Upper lobe of right lung (tissue), 1 donor: Measurements from ENCODE around the gene PEX11A. TPM values are rescaled to one million over a fixed set of nuclear protein-coding genes. Genes with fewer than 3 reads are reported as not detected.

Experiments
- ATAC-seq: fragments of 200-7000 bp; cut with Tn5 transposase; one replicate; pipeline ENCODE4 v1.9.1; 2020; ENCODE audit warnings: mild to moderate bottlenecking, moderate library complexity
- DNase-seq: peaks from one replicate; pipeline ENCODE4 v3.0.0-alpha.2; 2020
- H3K27ac ChIP-seq: fragments of 200-600 bp; one replicate; pipeline ENCODE4 v1.8.0; 2022
- H3K27me3 ChIP-seq: fragments of 200-600 bp; one replicate; pipeline ENCODE4 v1.8.0; 2022; ENCODE audit warnings: mild to moderate bottlenecking
- H3K36me3 ChIP-seq: fragments of 200-600 bp; one replicate; pipeline ENCODE4 v1.8.0; 2022
- H3K4me1 ChIP-seq: fragments of 200-600 bp; one replicate; pipeline ENCODE4 v1.8.0; 2022
- H3K4me3 ChIP-seq: fragments of 200-600 bp; one replicate; pipeline ENCODE4 v1.8.0; 2022; ENCODE audit warnings: mild to moderate bottlenecking
- H3K9me3 ChIP-seq: fragments of 200-600 bp; one replicate; pipeline ENCODE4 v1.8.0; 2022
- CTCF ChIP-seq: fragments of 200-600 bp; IDR thresholded peaks from one replicate; pipeline ENCODE4 v1.8.0; 2022; ENCODE audit warnings: antibody characterized with exemption
- intact Hi-C: fragments of 100-400 bp; cut with DNase I; formaldehyde crosslinking; loops from one replicate; pipeline ENCODE4 v1.11.0; 2022
- total RNA-seq: library from RNA; stranded (reverse); fragmentation: NEBNext Ultra II Directional; extraction: Animal tissue kit (Norgen Biotek cat#: 25700); gene quantifications from one replicate; pipeline ENCODE4 v1.2.1, GENCODE V29; 2021
- donor health status: DM: no; HTN: yes; CAD: no; lungs with severe emphysema.

Gene PEX11A
- total RNA-seq, 1 donor from 2014 or later = 9.1 TPM

GRCh38 chr15:89641053-89641452 lies 49.5 kb downstream of the PEX11A start:
- Histone ChIP-seq H3K27me3 (no peaks in the 10 kb centered on the region), H3K9me3 (no peaks in the 10 kb centered on the region), H3K4me1 (no peaks in the 10 kb centered on the region), H3K36me3 (no peaks in the 10 kb centered on the region), H3K27ac (no peak overlapping the region), H3K4me3 (no peak overlapping the region)
- intact Hi-C loops = no loop called here
- no peak for TF ChIP-seq CTCF
- no peak for DNase-seq
- ATAC-seq = no peak

- Histone ChIP-seq H3K9me3 (no peaks in the 10 kb centered on the region), H3K4me3 (no peak overlapping the region), H3K4me1 (no peaks in the 10 kb centered on the region), H3K36me3 (no peaks in the 10 kb centered on the region), H3K27me3 (no peaks in the 10 kb centered on the region), H3K27ac (no peak overlapping the region)
- ATAC-seq (no peak), DNase-seq (no peak)
- TF ChIP-seq CTCF = no peak
- intact Hi-C loops = no loop called here
Observed at GRCh38 chr15:89640245-89640644, 50.3 kb downstream of the PEX11A start.

- DNase-seq (no peak), ATAC-seq (no peak)
- Histone ChIP-seq H3K36me3 (no peaks in the 10 kb centered on the region), H3K27ac (no peak overlapping the region), H3K9me3 (no peaks in the 10 kb centered on the region), H3K4me1 (no peaks in the 10 kb centered on the region), H3K4me3 (no peak overlapping the region), H3K27me3 (no peaks in the 10 kb centered on the region)
- intact Hi-C loops = no loop called here
- TF ChIP-seq CTCF = no peak
Observed at GRCh38 chr15:89633585-89633984, 57.0 kb downstream of the PEX11A start.

GRCh38 chr15:89632563-89633430 lies 57.8 kb downstream of the PEX11A start:
- Histone ChIP-seq H3K9me3 (no peaks in the 10 kb centered on the region), H3K27ac (no peak overlapping the region), H3K36me3 (no peaks in the 10 kb centered on the region), H3K27me3 (no peaks in the 10 kb centered on the region), H3K4me3 (no peak overlapping the region), H3K4me1 (no peaks in the 10 kb centered on the region)
- no peak for ATAC-seq
- intact Hi-C loops = no loop called here
- DNase-seq = no peak
- TF ChIP-seq CTCF = no peak

- no peak for ATAC-seq
- Histone ChIP-seq H3K36me3 (no peaks in the 10 kb centered on the region), H3K4me1 (no peaks in the 10 kb centered on the region), H3K9me3 (no peaks in the 10 kb centered on the region), H3K27ac (no peak overlapping the region), H3K27me3 (no peaks in the 10 kb centered on the region), H3K4me3 (no peak overlapping the region)
- no peak for TF ChIP-seq CTCF
- intact Hi-C loops = no loop called here
- DNase-seq = no peak
Observed at GRCh38 chr15:89631902-89632264, 58.7 kb downstream of the PEX11A start.

Other genes with a start within 250 kb of the PEX11A start
- gene RHCG, start 194.2 kb downstream of the PEX11A start, total RNA-seq = not detected
- gene TICRR, start 115.3 kb downstream of the PEX11A start, total RNA-seq = 0.09 TPM
- gene KIF7, start 35.3 kb downstream of the PEX11A start, total RNA-seq = 2.1 TPM
- gene PLIN1, start 11.4 kb downstream of the PEX11A start, total RNA-seq = 1.1 TPM
- gene WDR93, start 57 bp upstream of the PEX11A start, total RNA-seq = not detected
- 4.9 TPM for gene MESP1, start 60.5 kb upstream of the PEX11A start, total RNA-seq
- not detected for gene MESP2, start 85.6 kb upstream of the PEX11A start, total RNA-seq
- 42.6 TPM for gene ANPEP, start 124.1 kb upstream of the PEX11A start, total RNA-seq
- 32.1 TPM for gene AP3S2, start 203.2 kb upstream of the PEX11A start, total RNA-seq
- gene ARPIN, start 222.2 kb upstream of the PEX11A start, total RNA-seq = 30.5 TPM